Measurements from ENCODE around the gene HIPK3. TPM values are rescaled to one million over a fixed set of nuclear protein-coding genes. Genes with fewer than 3 reads are reported as not detected.

HIPK3 gene
- total RNA-seq, 4 donors from 2014 or later = 233 to 345 (median 278) TPM

DNA sequence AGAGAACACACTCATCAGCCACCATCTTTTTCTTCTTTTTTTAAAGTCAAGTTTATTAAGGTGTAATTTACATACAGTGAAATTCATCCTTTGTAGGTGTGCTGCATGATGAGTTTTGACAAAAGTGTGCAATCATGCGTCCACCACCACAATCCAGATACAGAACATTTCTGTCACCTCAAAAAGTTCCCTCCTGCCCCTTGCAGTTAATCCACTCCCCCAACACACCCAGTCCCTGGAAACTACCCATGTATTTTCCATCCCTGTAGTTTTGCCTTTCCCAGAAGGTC, 126.7 kb downstream of the HIPK3 start:
- no peak for TF ChIP-seq CTCF (IDR thresholded peaks at IDR 0.05)
- ATAC-seq (ENCODE audit: low FRiP score) = no peak
- DNase-seq (ENCODE audit: low spot score) = no peak

DNA sequence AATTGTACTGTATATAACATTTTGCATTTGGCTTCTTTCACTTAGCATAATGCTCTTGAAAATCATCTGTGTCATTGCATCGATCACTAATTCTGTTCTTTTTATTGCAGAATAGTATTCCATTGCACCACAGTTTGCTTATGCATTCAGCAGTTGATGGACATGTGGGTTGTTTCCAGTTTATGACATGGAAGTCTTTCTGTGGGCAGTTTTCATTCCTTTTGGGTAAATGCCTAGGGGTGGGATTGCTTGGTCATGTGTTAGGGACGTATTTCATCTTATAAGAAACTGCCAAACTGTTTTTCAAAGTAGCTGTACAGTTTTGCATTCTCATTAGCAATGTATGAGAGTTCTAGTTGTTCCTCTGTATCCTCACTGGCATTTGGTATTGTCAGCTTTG, 127.0 kb downstream of the HIPK3 start:
- no peak for TF ChIP-seq CTCF (IDR thresholded peaks at IDR 0.05)
- no peak for ATAC-seq (ENCODE audit: low FRiP score)
- DNase-seq (ENCODE audit: low spot score) = no peak

DNA sequence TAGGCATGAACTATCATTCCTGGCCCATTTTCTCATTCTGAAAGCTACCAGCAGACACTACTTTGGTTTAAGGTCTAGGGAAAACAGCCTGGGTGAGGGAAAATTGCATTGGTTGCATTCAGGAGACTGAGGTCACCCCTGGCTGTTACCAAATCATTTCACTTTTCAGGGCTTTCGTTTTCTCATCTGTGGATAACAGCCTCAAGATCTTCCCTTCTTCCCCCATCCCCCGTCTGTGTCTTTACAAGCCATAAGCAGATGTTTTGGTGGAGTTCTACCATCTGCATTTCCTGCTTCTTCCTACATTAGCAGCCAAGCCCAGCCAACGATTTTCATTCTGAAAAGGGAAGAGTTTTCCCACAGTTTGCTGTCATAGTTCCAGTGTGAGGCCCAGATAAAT, 130.4 kb downstream of the HIPK3 start:
- DNase-seq (ENCODE audit: low spot score) (no peak), ATAC-seq (ENCODE audit: low FRiP score) (no peak)
- no peak for TF ChIP-seq CTCF (IDR thresholded peaks at IDR 0.05)

- no peak for TF ChIP-seq CTCF (IDR thresholded peaks at IDR 0.05)
- no peak for ATAC-seq (ENCODE audit: low FRiP score)
- DNase-seq (ENCODE audit: low spot score) = no peak
Measured at GRCh38 chr11:33387996-33388395, 130.8 kb downstream of the HIPK3 start.

GRCh38 chr11:33388793-33389525, 131.8 kb downstream of the HIPK3 start:
- ATAC-seq (ENCODE audit: low FRiP score) (no peak), DNase-seq (ENCODE audit: low spot score) (no peak)
- no peak for TF ChIP-seq CTCF (IDR thresholded peaks at IDR 0.05)

DNA sequence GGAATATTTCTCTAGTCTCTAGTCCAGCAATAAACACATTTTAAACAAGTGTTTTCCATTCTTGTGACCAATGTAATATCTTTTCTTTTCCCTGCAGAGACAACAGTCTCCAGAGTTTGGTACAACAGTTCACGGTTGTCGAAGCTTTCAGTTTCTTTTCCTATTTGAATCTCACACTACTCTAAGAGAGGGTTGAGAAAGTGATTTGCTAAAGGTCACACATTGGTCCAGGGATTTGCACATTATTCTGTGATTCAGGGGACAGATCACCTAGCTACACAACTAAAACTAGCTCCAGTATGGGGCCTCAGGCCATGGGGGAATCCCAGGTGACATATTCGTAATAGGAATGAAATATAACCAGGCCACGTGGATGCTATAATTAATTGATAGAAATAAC, 132.5 kb downstream of the HIPK3 start:
- ATAC-seq (ENCODE audit: low FRiP score) (no peak), DNase-seq (ENCODE audit: low spot score) (no peak)
- no peak for TF ChIP-seq CTCF (IDR thresholded peaks at IDR 0.05)
